Osteoblast (primary cell): ENCODE data around the gene LOXHD1. TPM values are rescaled to one million over a fixed set of nuclear protein-coding genes. Genes with fewer than 3 reads are reported as not detected.

Experiments used
- DNase-seq: peaks from one replicate; pipeline ENCODE4 v3.0.0; 2011; ENCODE audit warnings: low spot score, mixed read lengths; ENCODE audit not compliant: insufficient read length; ENCODE audit errors: missing footprints
- H2AFZ ChIP-seq: 2 replicates; pipeline ENCODE4 v1.6.0; 2011; ENCODE audit warnings: mild to moderate bottlenecking, low read length
- H3K27ac ChIP-seq: 2 replicates; pipeline ENCODE4 v1.5.1; 2011; ENCODE audit warnings: mild to moderate bottlenecking, low read depth, low read length, moderate library complexity
- H3K27me3 ChIP-seq: 2 replicates; pipeline ENCODE4 v1.6.0; 2012; ENCODE audit warnings: mild to moderate bottlenecking, control low read depth, inconsistent platforms, low read length, moderate library complexity; ENCODE audit not compliant: insufficient read depth
- H3K36me3 ChIP-seq: 2 replicates; pipeline ENCODE4 v1.5.1; 2011; ENCODE audit warnings: mild to moderate bottlenecking, low read length, control low read depth, moderate library complexity; ENCODE audit not compliant: insufficient read depth
- H3K4me1 ChIP-seq: 2 replicates; pipeline ENCODE4 v1.5.1; 2011; ENCODE audit warnings: mild to moderate bottlenecking, low read length, control low read depth, moderate library complexity; ENCODE audit not compliant: insufficient read depth
- H3K4me2 ChIP-seq: 2 replicates; pipeline ENCODE4 v1.6.0; 2011; ENCODE audit warnings: mild to moderate bottlenecking, low read length; ENCODE audit not compliant: insufficient read depth
- H3K4me3 ChIP-seq: fragments of 200-600 bp; sonication (generic); 3 replicates; pipeline ENCODE4 v1.5.1; 2012; ENCODE audit warnings: mild to moderate bottlenecking, low read length, inconsistent platforms; ENCODE audit not compliant: insufficient read depth
- H3K79me2 ChIP-seq: 2 replicates; pipeline ENCODE4 v1.6.0; 2012; ENCODE audit warnings: mild to moderate bottlenecking, low read length, control low read depth, inconsistent platforms; ENCODE audit not compliant: insufficient read depth
- H3K9me3 ChIP-seq: 2 replicates; pipeline ENCODE4 v1.5.1; 2011; ENCODE audit warnings: low read depth, low read length, control low read depth
- H4K20me1 ChIP-seq: 2 replicates; pipeline ENCODE4 v1.6.0; 2012; ENCODE audit warnings: mild to moderate bottlenecking, low read length, control low read depth; ENCODE audit not compliant: insufficient read depth
- total RNA-seq: library from RNA; depleted of rRNA; stranded (reverse); fragments of >200 nt; gene quantifications from 2 replicates; pipeline ENCODE4 v1.2.3, GENCODE V29; 2012
- TF ChIP-seq, protein P1 (sequence below): IDR thresholded peaks from 2 replicates; pipeline ENCODE4 v1.5.1; 2011; ENCODE audit warnings: mild to moderate bottlenecking, low read depth, low read length, moderate library complexity; ENCODE audit errors: extremely low read depth

The LOXHD1 gene
- total RNA-seq, 1 donor: not detected

DNA sequence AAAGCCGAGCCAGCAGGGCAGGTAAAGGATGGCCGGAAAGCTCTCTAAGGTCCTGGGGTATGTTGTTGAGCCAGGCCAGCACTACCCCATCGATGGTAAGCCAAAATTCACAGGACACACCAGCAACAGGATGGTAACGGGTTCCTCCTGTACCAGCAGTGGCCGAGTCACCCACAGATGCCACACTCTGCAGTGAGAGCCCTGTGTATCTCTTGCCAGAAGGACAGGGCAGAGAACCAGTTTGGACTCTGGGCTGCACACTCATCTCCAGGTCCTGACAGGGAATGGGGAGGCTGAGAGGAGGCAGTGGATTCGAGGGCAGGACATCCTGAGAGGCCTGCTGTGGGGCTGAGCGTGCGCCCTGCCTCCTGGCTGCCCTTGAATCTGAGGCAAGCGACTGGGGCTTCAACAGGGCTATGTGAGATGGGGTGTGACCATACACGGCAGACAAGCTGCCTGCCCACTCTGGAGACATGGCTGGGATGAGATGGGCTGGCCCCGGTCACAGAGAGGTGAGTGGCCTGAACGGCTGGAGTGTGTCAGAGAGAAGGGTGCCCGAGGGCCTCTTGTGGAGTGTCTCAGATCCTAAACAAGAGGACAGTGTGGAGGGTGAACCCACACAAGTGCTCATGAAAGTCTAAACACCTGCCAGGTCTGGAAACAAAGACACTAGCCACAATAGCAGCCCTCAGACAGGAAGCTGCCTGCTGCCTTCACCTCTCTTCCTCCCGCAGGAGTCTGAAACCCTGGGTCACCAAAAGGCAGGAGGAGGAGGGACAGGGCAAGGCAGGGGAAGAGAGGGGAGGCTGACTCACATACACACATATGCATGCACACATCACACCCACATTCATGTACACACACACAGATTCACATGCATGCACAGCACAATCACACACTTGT is 182.3 kb downstream of the LOXHD1 start:
- Histone ChIP-seq H3K4me3 (no peak overlapping the region), H4K20me1 (no peaks in the 10 kb centered on the region), H3K36me3 (no peaks in the 10 kb centered on the region), H3K27me3 (no peaks in the 10 kb centered on the region), H3K27ac (no peak overlapping the region), H2AFZ (no peak overlapping the region), H3K9me3 (no peaks in the 10 kb centered on the region), H3K4me2 (no peak overlapping the region), H3K4me1 (no peaks in the 10 kb centered on the region), H3K79me2 (no peaks in the 10 kb centered on the region)
- TF ChIP-seq, protein P1, sequence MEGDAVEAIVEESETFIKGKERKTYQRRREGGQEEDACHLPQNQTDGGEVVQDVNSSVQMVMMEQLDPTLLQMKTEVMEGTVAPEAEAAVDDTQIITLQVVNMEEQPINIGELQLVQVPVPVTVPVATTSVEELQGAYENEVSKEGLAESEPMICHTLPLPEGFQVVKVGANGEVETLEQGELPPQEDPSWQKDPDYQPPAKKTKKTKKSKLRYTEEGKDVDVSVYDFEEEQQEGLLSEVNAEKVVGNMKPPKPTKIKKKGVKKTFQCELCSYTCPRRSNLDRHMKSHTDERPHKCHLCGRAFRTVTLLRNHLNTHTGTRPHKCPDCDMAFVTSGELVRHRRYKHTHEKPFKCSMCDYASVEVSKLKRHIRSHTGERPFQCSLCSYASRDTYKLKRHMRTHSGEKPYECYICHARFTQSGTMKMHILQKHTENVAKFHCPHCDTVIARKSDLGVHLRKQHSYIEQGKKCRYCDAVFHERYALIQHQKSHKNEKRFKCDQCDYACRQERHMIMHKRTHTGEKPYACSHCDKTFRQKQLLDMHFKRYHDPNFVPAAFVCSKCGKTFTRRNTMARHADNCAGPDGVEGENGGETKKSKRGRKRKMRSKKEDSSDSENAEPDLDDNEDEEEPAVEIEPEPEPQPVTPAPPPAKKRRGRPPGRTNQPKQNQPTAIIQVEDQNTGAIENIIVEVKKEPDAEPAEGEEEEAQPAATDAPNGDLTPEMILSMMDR: no peak
- no peak for DNase-seq

DNA sequence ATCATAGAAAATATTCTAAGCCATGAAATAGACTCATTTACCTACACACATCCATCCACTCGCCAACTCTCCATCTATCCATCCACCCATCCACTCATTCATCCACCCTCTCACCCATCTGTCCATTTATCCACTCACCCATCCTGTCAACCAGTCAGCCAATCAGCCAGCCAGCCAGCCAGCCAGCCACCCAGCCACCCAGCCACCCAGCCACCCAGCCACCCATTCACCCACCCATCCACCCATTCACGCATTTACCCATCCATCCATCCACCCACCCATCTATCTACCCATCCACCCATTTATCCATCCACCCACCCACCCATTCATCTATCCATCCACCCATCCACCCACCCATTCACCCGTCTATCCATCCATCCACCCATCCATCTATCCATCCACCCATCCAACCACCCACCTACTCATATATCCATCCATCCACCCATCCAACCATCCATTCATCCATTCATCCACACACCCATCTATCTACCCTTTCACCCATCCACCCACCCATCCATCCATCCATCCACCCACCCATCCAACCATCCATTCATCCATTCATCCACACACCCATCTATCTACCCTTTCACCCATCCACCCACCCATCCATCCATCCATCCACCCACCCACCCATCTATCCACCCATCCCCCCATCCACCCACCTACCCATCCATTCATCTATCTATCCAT is 185.1 kb downstream of the LOXHD1 start:
- no peak for DNase-seq
- no peaks in the 10 kb centered on the region for H3K4me1 ChIP-seq
- H3K9me3 ChIP-seq: no peaks in the 10 kb centered on the region
- no peak overlapping the region for H3K4me3 ChIP-seq
- no peaks in the 10 kb centered on the region for H3K27me3 ChIP-seq
- H3K36me3 ChIP-seq: no peaks in the 10 kb centered on the region
- H4K20me1 ChIP-seq: no peaks in the 10 kb centered on the region
- H3K27ac ChIP-seq: no peak overlapping the region
- no peaks in the 10 kb centered on the region for H3K79me2 ChIP-seq
- TF ChIP-seq, protein P1: no peak
- H3K4me2 ChIP-seq: no peak overlapping the region
- H2AFZ ChIP-seq: no peak overlapping the region

DNA sequence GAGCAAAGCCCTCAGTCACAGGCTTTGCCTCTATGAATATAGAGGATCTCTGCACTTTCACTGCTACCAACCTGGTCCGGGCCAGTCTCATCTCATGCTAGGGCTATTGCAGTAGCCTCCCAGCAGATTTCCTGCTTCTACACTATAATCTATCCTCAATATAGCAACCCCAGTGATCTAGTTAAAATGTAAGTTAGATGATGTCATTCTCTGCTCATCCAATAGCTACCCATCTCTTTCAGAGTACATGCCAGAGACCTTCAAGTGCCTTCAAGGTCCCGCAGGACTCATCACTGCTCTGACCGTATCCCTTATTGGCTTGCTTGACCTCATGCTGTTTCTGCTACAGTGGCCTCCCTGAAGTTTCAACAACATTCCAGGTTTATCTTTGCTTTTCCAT is 186.3 kb downstream of the LOXHD1 start:
- Histone ChIP-seq H3K27me3 (no peaks in the 10 kb centered on the region), H2AFZ (no peak overlapping the region), H3K79me2 (no peaks in the 10 kb centered on the region), H3K4me3 (no peak overlapping the region), H3K9me3 (no peaks in the 10 kb centered on the region), H3K4me1 (no peaks in the 10 kb centered on the region), H3K36me3 (no peaks in the 10 kb centered on the region), H4K20me1 (no peaks in the 10 kb centered on the region), H3K27ac (no peak overlapping the region), H3K4me2 (no peak overlapping the region)
- TF ChIP-seq, protein P1: no peak
- DNase-seq: no peak
